Gastrocnemius medialis (tissue), 4 donors: ENCODE measurements around the gene APOA1. TPM values are rescaled to one million over a fixed set of nuclear protein-coding genes. Genes with fewer than 3 reads are reported as not detected.

Source experiments
- ATAC-seq, 2 donors: fragments of 150-250 bp; one replicate each; pipeline ENCODE4 v1.9.1; 2016
- DNase-seq, 2 donors: peaks; one replicate each; pipeline ENCODE4 v3.0.0-alpha.2; 2019
- H3K27ac ChIP-seq, 4 donors: fragments of 200-600 bp; sonication (generic); 1 replicate in 1 of 4; 2 replicates in 3 of 4; pipeline ENCODE4 v1.5.1; 2016 to 2018; ENCODE audit warnings: mild to moderate bottlenecking in 2 of 4, moderate library complexity in 1 of 4
- H3K27me3 ChIP-seq, 3 donors: fragments of 200-600 bp; sonication (generic) in 2 of 3; 1 replicate in 1 of 3; 2 replicates in 2 of 3; pipeline versions ENCODE4 v1.5.1 to v1.6.0; 2016 to 2019; ENCODE audit warnings: mild to moderate bottlenecking in 1 of 3, moderate library complexity in 1 of 3
- H3K36me3 ChIP-seq, 2 donors: fragments of 200-600 bp; sonication (generic) in 1 of 2; one replicate each; pipeline ENCODE4 v1.5.1; 2017 to 2018
- H3K4me1 ChIP-seq, 2 donors: fragments of 200-600 bp; sonication (generic) in 1 of 2; one replicate each; pipeline ENCODE4 v1.5.1; 2016 to 2017; ENCODE audit warnings: mild to moderate bottlenecking in 2 of 2
- H3K4me3 ChIP-seq, 4 donors: fragments of 200-600 bp; sonication (generic) in 3 of 4; 1 replicate in 1 of 4; 2 replicates in 3 of 4; pipeline ENCODE4 v1.5.1; 2016 to 2019; ENCODE audit warnings: mild to moderate bottlenecking in 2 of 4
- H3K9me3 ChIP-seq, 3 donors: fragments of 200-600 bp; sonication (generic) in 2 of 3; 1 replicate in 1 of 3; 2 replicates in 2 of 3; pipeline ENCODE4 v1.5.1; 2016 to 2019
- CTCF ChIP-seq, 5 experiments: fragments of 450-650 bp in 3 of 5; fragments of 200-600 bp in 2 of 5; sonication (generic) in 2 of 5; IDR thresholded peaks in 4 of 5; conservative IDR thresholded peaks in 1 of 5; 1 replicate in 4 of 5; 2 replicates in 1 of 5; pipeline ENCODE4 v1.5.1; 2016 to 2019; ENCODE audit warnings: antibody characterized with exemption in 5 of 5, mild to moderate bottlenecking in 3 of 5, moderate library complexity in 3 of 5
- POLR2A ChIP-seq, 2 donors: fragments of 450-650 bp; IDR thresholded peaks; one replicate each; pipeline ENCODE4 v1.6.1; 2017; ENCODE audit warnings: antibody characterized with exemption in 2 of 2, mild to moderate bottlenecking in 2 of 2, moderate library complexity in 2 of 2
- in situ Hi-C, 4 donors: fragments of 200-750 bp; cut with MboI; loops; one replicate each; pipeline versions ENCODE4 v1.15.0 to v1.8.0; 2017; ENCODE audit warnings: low sequenced_read_pairs in 4 of 4
- intact Hi-C: fragments of 100-400 bp; cut with DNase I; formaldehyde crosslinking; loops from one replicate; pipeline ENCODE4 v1.15.1; 2023; ENCODE audit warnings: low total_unique reads
- total RNA-seq, 4 donors: library from RNA; depleted of rRNA; stranded (reverse); fragments of >200 nt; gene quantifications; one replicate each; pipeline versions ENCODE4 v1.1.0 to v1.2.3, GENCODE V29; 2016

Gene APOA1
- total RNA-seq, 4 donors from 2014 or later = 0.56 to 35.8 (median 18.2) TPM; not detected in 1

- ATAC-seq (no peak), DNase-seq (no peak)
- no peak overlapping the region for H3K27ac ChIP-seq
- H3K4me1 ChIP-seq = peaks cover 14 to 19% of the 10 kb centered on the region in 2 donors
- in situ Hi-C loops = no loop called here
- intact Hi-C loops = no loop called here
- TF ChIP-seq POLR2A (IDR thresholded peaks at IDR 0.05) (no peak), CTCF (IDR thresholded peaks at IDR 0.05 in 4 of 5, conservative IDR thresholded peaks at IDR 0.05 in 1 of 5) (no peak)
- H3K36me3 ChIP-seq = peaks cover 0 to 50% of the 10 kb centered on the region in 2 donors
- H3K27me3 ChIP-seq = no peaks in the 10 kb centered on the region
- no peaks in the 10 kb centered on the region for H3K9me3 ChIP-seq
- no peak overlapping the region for H3K4me3 ChIP-seq
Observed at GRCh38 chr11:116849060-116849459, 11.6 kb upstream of the APOA1 start.

- no peaks in the 10 kb centered on the region for H3K9me3 ChIP-seq
- peaks cover 0 to 56% of the 10 kb centered on the region in 2 donors for H3K36me3 ChIP-seq
- no peak overlapping the region for H3K27ac ChIP-seq
- peaks cover 6 to 13% of the 10 kb centered on the region in 2 donors for H3K4me1 ChIP-seq
- H3K4me3 ChIP-seq = no peak overlapping the region
- TF ChIP-seq CTCF (IDR thresholded peaks at IDR 0.05 in 4 of 5, conservative IDR thresholded peaks at IDR 0.05 in 1 of 5) (no peak), POLR2A (IDR thresholded peaks at IDR 0.05) (no peak)
- ATAC-seq = no peak
- intact Hi-C loops (no loop called here), in situ Hi-C loops (no loop called here)
- H3K27me3 ChIP-seq = no peaks in the 10 kb centered on the region
- no peak for DNase-seq
Observed at GRCh38 chr11:116847612-116848011, 10.2 kb upstream of the APOA1 start.

GRCh38 chr11:116844722-116845121 lies 7.3 kb upstream of the APOA1 start:
- Histone ChIP-seq H3K27me3 (no peaks in the 10 kb centered on the region), H3K27ac (no peak overlapping the region), H3K4me3 (no peak overlapping the region), H3K4me1 (peaks cover 0 to 5% of the 10 kb centered on the region in 2 donors), H3K9me3 (no peaks in the 10 kb centered on the region), H3K36me3 (peaks cover 0 to 56% of the 10 kb centered on the region in 2 donors)
- TF ChIP-seq CTCF (IDR thresholded peaks at IDR 0.05 in 4 of 5, conservative IDR thresholded peaks at IDR 0.05 in 1 of 5) = no peak
- TF ChIP-seq POLR2A (IDR thresholded peaks at IDR 0.05) = no peak
- DNase-seq (no peak), ATAC-seq (peak in 1 of 2 donors; percentile 65)
- intact Hi-C loops (no loop called here), in situ Hi-C loops (no loop called here)

GRCh38 chr11:116843661-116844060 lies 6.2 kb upstream of the APOA1 start:
- H3K9me3 ChIP-seq = no peaks in the 10 kb centered on the region
- H3K4me3 ChIP-seq = no peak overlapping the region
- no peak overlapping the region for H3K27ac ChIP-seq
- peaks cover 0 to 5% of the 10 kb centered on the region in 2 donors for H3K4me1 ChIP-seq
- peaks cover 0 to 49% of the 10 kb centered on the region in 2 donors for H3K36me3 ChIP-seq
- DNase-seq (no peak), ATAC-seq (no peak)
- no peaks in the 10 kb centered on the region for H3K27me3 ChIP-seq
- no peak for TF ChIP-seq CTCF (IDR thresholded peaks at IDR 0.05 in 4 of 5, conservative IDR thresholded peaks at IDR 0.05 in 1 of 5)
- no peak for TF ChIP-seq POLR2A (IDR thresholded peaks at IDR 0.05)
- in situ Hi-C loops = no loop called here
- intact Hi-C loops = no loop called here

GRCh38 chr11:116842909-116843308 lies 5.5 kb upstream of the APOA1 start:
- DNase-seq = no peak
- intact Hi-C loops = no loop called here
- TF ChIP-seq POLR2A (IDR thresholded peaks at IDR 0.05) (no peak), CTCF (IDR thresholded peaks at IDR 0.05 in 4 of 5, conservative IDR thresholded peaks at IDR 0.05 in 1 of 5) (no peak)
- H3K27me3 ChIP-seq = no peaks in the 10 kb centered on the region
- no peak overlapping the region for H3K4me3 ChIP-seq
- in situ Hi-C loops = no loop called here
- H3K36me3 ChIP-seq = peaks cover 0 to 41% of the 10 kb centered on the region in 2 donors
- no peak overlapping the region for H3K27ac ChIP-seq
- peaks cover 0 to 5% of the 10 kb centered on the region in 2 donors for H3K4me1 ChIP-seq
- no peak for ATAC-seq
- H3K9me3 ChIP-seq = no peaks in the 10 kb centered on the region
